Trophoblast cell (in vitro differentiated cells and primary cell): Measurements from ENCODE around the gene SIAH1.
"Not testable (repeated sequence)": the region's sequence is repeated elsewhere in the genome, so short reads cannot be mapped to it uniquely, and the experiment has no call there.

Source experiments
- DNase-seq, 2 donors: peaks; one replicate each; pipeline ENCODE4 v3.0.0-alpha.2; 2016
- H2AFZ ChIP-seq: 2 replicates; pipeline ENCODE4 v1.6.1; 2013; ENCODE audit warnings: low read length, moderate library complexity, mild to moderate bottlenecking; ENCODE audit not compliant: insufficient read depth, poor library complexity
- H2AK5ac ChIP-seq: 2 replicates; pipeline ENCODE4 v1.6.1; 2013; ENCODE audit warnings: mild to moderate bottlenecking, low read length
- H2BK120ac ChIP-seq: 2 replicates; pipeline ENCODE4 v1.6.1; 2013; ENCODE audit warnings: low read length, mild to moderate bottlenecking, moderate library complexity; ENCODE audit not compliant: insufficient read depth, poor library complexity
- H2BK12ac ChIP-seq: 2 replicates; pipeline ENCODE4 v1.6.1; 2013; ENCODE audit warnings: mild to moderate bottlenecking, low read length, moderate library complexity
- H2BK5ac ChIP-seq: 2 replicates; pipeline ENCODE4 v1.6.1; 2013; ENCODE audit warnings: low read length, low read depth, moderate library complexity, mild to moderate bottlenecking; ENCODE audit not compliant: poor library complexity
- H3K14ac ChIP-seq: 2 replicates; pipeline ENCODE4 v1.6.1; 2013; ENCODE audit warnings: mild to moderate bottlenecking, low read length
- H3K18ac ChIP-seq: 2 replicates; pipeline ENCODE4 v1.6.1; 2013; ENCODE audit warnings: mild to moderate bottlenecking, low read length
- H3K23ac ChIP-seq: 2 replicates; pipeline ENCODE4 v1.6.1; 2013; ENCODE audit warnings: low read length
- H3K27ac ChIP-seq: 2 replicates; pipeline ENCODE4 v1.5.1; 2013; ENCODE audit warnings: low read depth, mild to moderate bottlenecking, inconsistent platforms, low read length, moderate library complexity
- H3K27me3 ChIP-seq: 2 replicates; pipeline ENCODE4 v1.6.1; 2013; ENCODE audit warnings: inconsistent platforms, mild to moderate bottlenecking, low read length, moderate library complexity; ENCODE audit not compliant: insufficient read depth
- H3K36me3 ChIP-seq, 2 experiments: 1 replicate in 1 of 2; 2 replicates in 1 of 2; pipeline ENCODE4 v1.6.1; 2013; ENCODE audit warnings: low read length in 2 of 2, mild to moderate bottlenecking in 2 of 2, moderate library complexity in 1 of 2; ENCODE audit not compliant: insufficient read depth in 2 of 2, control insufficient read depth in 1 of 2
- H3K4ac ChIP-seq: 2 replicates; pipeline ENCODE4 v1.6.1; 2013; ENCODE audit warnings: low read depth, mild to moderate bottlenecking, low read length, moderate library complexity
- H3K4me1 ChIP-seq, 2 experiments: 1 replicate in 1 of 2; 2 replicates in 1 of 2; pipeline ENCODE4 v1.6.1; 2013; ENCODE audit warnings: low read length in 2 of 2, mild to moderate bottlenecking in 2 of 2, moderate library complexity in 1 of 2; ENCODE audit not compliant: insufficient read depth in 2 of 2, control insufficient read depth in 1 of 2
- H3K4me2 ChIP-seq: 2 replicates; pipeline ENCODE4 v1.6.1; 2013; ENCODE audit warnings: inconsistent platforms, mild to moderate bottlenecking, low read length, moderate library complexity
- H3K4me3 ChIP-seq: 2 replicates; pipeline ENCODE4 v1.5.1; 2013; ENCODE audit warnings: mild to moderate bottlenecking, low read depth, low read length, inconsistent platforms
- H3K79me1 ChIP-seq: one replicate; pipeline ENCODE4 v1.6.1; 2013; ENCODE audit warnings: low read length
- H3K79me2 ChIP-seq: 2 replicates; pipeline ENCODE4 v1.6.1; 2013; ENCODE audit warnings: low read length, mild to moderate bottlenecking; ENCODE audit not compliant: control insufficient read depth, insufficient read depth, poor library complexity
- H3K9ac ChIP-seq: 2 replicates; pipeline ENCODE4 v1.6.1; 2013; ENCODE audit warnings: mild to moderate bottlenecking, low read length
- H3K9me3 ChIP-seq: 2 replicates; pipeline ENCODE4 v1.6.1; 2013; ENCODE audit warnings: low read depth, mild to moderate bottlenecking, control low read depth, inconsistent platforms, low read length; ENCODE audit not compliant: insufficient read depth
- H4K12ac ChIP-seq: 2 replicates; pipeline ENCODE4 v1.6.1; 2013; ENCODE audit warnings: low read depth, mild to moderate bottlenecking, low read length, moderate library complexity
- H4K8ac ChIP-seq: 2 replicates; pipeline ENCODE4 v1.6.1; 2013; ENCODE audit warnings: low read depth, mild to moderate bottlenecking, low read length, moderate library complexity
- H4K91ac ChIP-seq: one replicate; pipeline ENCODE4 v1.6.1; 2013; ENCODE audit warnings: low read depth, mild to moderate bottlenecking, low read length, moderate library complexity
- WGBS: extraction: QIAGEN DNeasy Blood & Tissue Kit; methylation state at CpG from one replicate; pipeline ENCODE4 v1.1.7; 2013; ENCODE audit warnings: missing lambda C conversion rate; ENCODE audit not compliant: insufficient read length, insufficient coverage; ENCODE audit errors: extremely low coverage; 5-methylcytosine and 5-hydroxymethylcytosine counted together

Gene SIAH1

DNA sequence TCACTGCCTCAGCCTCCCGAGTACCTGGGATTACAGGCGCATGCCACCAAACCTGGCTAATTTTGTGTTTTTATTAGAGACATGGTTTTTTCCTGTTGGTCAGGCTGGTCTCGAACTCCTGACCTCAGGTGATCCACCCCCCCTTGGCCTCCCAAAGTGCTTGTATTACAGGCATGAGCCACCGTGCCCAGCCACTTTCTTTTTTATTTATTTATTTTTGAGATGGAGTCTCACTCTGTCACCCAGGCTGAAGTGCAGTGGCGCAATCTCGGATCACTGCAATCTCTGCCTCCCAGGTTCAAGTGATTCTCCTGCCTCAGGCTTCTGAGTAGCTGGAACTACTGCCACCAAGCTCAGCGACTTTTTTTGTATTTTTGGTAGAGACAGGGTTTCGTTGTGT lies 17.3 kb upstream of the SIAH1 start:
- H3K4ac ChIP-seq, H3K23ac ChIP-seq, H3K4me1 ChIP-seq, H3K9ac ChIP-seq, H4K8ac ChIP-seq, H3K79me1 ChIP-seq, H3K4me3 ChIP-seq, H2BK120ac ChIP-seq, H2BK12ac ChIP-seq, H2BK5ac ChIP-seq, H2AFZ ChIP-seq, H4K12ac ChIP-seq, H3K79me2 ChIP-seq, H2AK5ac ChIP-seq, H3K14ac ChIP-seq, H4K91ac ChIP-seq, H3K18ac ChIP-seq, DNase-seq, H3K27me3 ChIP-seq, H3K9me3 ChIP-seq, H3K27ac ChIP-seq, H3K36me3 ChIP-seq, H3K4me2 ChIP-seq: not testable (repeated sequence)
- WGBS: no CpG with 5 or more reads among the region's 8 CpGs

DNA sequence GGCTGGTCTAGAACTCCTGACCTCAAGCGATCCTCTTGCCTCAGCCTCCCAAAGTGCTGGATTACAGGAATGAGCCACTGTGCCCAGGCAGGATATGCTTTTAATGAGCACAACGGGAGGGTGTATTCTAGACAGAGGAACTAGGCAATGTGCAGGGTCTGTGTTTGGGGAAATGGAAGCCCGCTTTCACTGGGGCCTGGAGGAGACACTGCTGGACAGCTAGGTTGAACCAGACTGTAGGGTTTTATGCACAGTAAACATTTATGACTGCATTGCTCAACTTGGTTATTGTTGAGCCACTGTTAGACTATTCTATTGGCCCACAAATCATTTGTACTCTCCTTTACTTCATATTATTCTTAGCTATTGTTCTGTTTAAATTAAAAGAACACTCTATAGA lies 10.2 kb upstream of the SIAH1 start:
- Histone ChIP-seq H3K23ac (no peak overlapping the region), H3K18ac (no peak overlapping the region), H3K4me3 (no peak overlapping the region), H2BK12ac (no peak overlapping the region), H3K36me3 (no peaks in the 10 kb centered on the region), H3K4ac (no peak overlapping the region), H4K12ac (no peak overlapping the region), H3K27me3 (no peaks in the 10 kb centered on the region), H3K79me1 (peaks cover 7% of the 10 kb centered on the region), H3K9ac (no peak overlapping the region), H2BK120ac (no peak overlapping the region), H4K91ac (no peak overlapping the region), H2AFZ (no peak overlapping the region), H3K9me3 (peaks cover 2% of the 10 kb centered on the region), H3K4me1 (peaks cover 2 to 4% of the 10 kb centered on the region in 2 experiments), H4K8ac (no peak overlapping the region), H2AK5ac (no peak overlapping the region), H3K27ac (no peak overlapping the region), H3K4me2 (no peak overlapping the region), H3K79me2 (no peaks in the 10 kb centered on the region), H3K14ac (no peak overlapping the region), H2BK5ac (no peak overlapping the region)
- DNase-seq: no peak
- no CpG with 5 or more reads among the region's 3 CpGs for WGBS

DNA sequence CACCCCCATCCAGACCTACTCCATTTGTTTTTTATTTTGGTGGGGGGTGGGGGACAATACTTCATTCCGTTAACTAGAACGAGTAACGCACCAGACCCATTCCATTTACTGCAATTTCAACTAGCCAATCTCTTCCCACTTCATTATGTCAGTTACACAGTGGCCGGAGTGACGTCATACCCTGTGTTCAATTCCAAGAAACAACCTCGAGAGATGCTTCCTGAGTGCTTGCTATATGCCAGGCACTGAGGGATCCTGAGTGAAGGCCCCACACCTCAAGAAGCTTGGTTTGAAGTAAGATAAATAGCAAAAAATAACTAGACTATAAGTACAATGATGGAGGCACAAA lies 9.1 kb upstream of the SIAH1 start:
- Histone ChIP-seq H4K91ac (no peak overlapping the region), H3K79me1 (peaks cover 4% of the 10 kb centered on the region), H3K27me3 (no peaks in the 10 kb centered on the region), H3K4me2 (no peak overlapping the region), H4K8ac (no peak overlapping the region), H3K23ac (no peak overlapping the region), H3K14ac (no peak overlapping the region), H3K36me3 (no peaks in the 10 kb centered on the region), H2BK5ac (no peak overlapping the region), H3K9ac (no peak overlapping the region), H3K4ac (no peak overlapping the region), H2AK5ac (no peak overlapping the region), H2AFZ (no peak overlapping the region), H3K79me2 (no peaks in the 10 kb centered on the region), H2BK12ac (no peak overlapping the region), H3K4me3 (no peak overlapping the region), H3K4me1 (peaks cover 2 to 4% of the 10 kb centered on the region in 2 experiments), H3K18ac (no peak overlapping the region), H2BK120ac (no peak overlapping the region), H3K27ac (no peak overlapping the region), H4K12ac (no peak overlapping the region), H3K9me3 (peaks cover 2% of the 10 kb centered on the region)
- DNase-seq: no peak
- no CpG with 5 or more reads among the region's 6 CpGs for WGBS

DNA sequence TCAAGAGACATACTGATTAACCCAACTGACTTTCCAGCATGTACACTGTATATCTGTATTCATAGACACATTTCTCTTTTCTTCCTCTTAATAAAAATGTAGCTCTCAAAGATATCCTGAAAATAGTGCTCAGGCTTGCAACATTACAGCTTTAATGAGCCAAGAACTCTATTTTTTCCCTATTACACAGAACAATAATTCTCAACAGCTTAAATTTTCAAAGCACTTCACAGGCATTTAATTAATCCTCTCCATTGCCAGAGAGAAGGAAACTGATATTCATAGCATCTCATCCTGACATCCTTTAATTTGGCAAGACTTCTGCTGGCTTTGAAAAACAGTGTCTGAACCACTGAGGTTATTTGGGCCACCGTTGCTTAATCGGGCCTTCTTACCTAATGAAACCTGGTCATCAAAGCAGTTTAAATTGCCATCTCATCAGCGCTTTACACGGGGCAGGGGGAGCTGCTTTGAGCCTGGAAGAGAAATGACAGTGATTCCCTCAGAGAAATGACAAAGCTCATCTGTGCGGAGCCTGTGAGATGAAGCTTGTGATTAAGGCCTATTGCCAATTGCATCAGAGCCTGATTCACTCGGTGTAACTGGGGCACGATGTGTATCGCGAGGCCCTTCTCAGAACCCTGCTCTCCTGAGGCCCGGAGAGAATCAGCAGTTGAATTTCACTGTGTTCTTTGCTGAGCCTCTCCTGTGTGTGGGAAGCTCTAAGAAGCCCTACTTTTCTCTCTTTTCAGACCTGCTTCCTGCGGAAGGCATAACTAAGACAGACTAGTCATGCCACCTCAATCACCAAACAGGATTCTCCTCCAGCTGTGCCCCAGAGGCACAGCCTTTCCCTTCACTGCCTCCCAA lies 8.5 kb upstream of the SIAH1 start:
- no peaks in the 10 kb centered on the region for H3K27me3 ChIP-seq
- no peak overlapping the region for H2AK5ac ChIP-seq
- DNase-seq: peak in 1 of 2 donors; percentile 44
- no peak overlapping the region for H3K27ac ChIP-seq
- no peak overlapping the region for H2BK5ac ChIP-seq
- H3K4me3 ChIP-seq: no peak overlapping the region
- no peak overlapping the region for H3K4me2 ChIP-seq
- H4K12ac ChIP-seq: no peak overlapping the region
- WGBS: no CpG with 5 or more reads among the region's 11 CpGs
- no peaks in the 10 kb centered on the region for H3K36me3 ChIP-seq
- H3K4me1 ChIP-seq: peaks cover 2 to 4% of the 10 kb centered on the region in 2 experiments
- H3K14ac ChIP-seq: no peak overlapping the region
- H4K8ac ChIP-seq: no peak overlapping the region
- no peak overlapping the region for H3K4ac ChIP-seq
- no peak overlapping the region for H2BK12ac ChIP-seq
- H2AFZ ChIP-seq: no peak overlapping the region
- no peak overlapping the region for H3K23ac ChIP-seq
- no peak overlapping the region for H2BK120ac ChIP-seq
- no peaks in the 10 kb centered on the region for H3K79me2 ChIP-seq
- no peak overlapping the region for H3K18ac ChIP-seq
- H3K79me1 ChIP-seq: peaks cover 4% of the 10 kb centered on the region
- H3K9ac ChIP-seq: no peak overlapping the region
- no peaks in the 10 kb centered on the region for H3K9me3 ChIP-seq
- H4K91ac ChIP-seq: no peak overlapping the region
